ENCODE measurements around the gene CD55.

DNA sequence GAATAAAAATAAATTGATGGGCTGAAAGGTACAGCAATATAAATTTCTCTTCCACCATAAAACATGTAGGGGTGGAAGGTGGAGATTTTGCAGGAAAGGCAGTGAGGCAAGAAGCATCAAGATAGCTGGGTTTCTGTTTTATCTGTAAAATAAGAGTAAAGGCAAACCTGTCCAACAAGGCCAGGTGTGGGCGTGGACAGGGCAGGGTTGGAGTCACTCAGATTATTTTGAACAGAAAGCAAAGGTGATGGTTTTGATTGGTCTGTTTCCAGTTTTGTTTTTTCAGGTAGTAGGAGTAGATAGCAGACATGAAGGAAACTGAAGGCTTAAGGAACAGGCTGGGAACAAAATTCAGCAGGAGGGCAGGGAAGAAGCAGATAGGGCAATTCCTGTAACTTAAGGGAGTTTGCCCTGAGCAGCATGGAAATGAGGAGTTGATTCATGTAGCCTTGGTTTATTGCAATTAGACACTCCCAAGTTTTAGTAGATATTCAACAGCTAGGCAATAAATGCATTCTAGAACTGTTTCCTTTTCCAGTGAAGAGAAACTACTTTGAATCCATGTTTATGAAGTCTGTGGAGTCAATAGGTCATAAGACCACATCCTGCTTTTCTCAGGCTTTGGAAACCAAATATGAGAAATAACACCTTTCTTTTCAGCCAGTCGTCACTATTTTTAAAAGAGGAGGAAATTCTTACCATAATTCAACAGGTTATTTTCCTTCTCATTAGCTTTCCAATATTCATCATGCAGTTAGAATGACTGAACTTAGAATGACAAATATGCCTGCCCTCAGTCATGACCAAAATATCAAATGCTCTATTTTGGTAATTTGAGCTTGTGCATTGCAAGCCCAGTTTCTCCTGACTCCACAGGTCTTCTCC is 38.7 kb upstream of the CD55 start:
- TF ChIP-seq, protein P1, sequence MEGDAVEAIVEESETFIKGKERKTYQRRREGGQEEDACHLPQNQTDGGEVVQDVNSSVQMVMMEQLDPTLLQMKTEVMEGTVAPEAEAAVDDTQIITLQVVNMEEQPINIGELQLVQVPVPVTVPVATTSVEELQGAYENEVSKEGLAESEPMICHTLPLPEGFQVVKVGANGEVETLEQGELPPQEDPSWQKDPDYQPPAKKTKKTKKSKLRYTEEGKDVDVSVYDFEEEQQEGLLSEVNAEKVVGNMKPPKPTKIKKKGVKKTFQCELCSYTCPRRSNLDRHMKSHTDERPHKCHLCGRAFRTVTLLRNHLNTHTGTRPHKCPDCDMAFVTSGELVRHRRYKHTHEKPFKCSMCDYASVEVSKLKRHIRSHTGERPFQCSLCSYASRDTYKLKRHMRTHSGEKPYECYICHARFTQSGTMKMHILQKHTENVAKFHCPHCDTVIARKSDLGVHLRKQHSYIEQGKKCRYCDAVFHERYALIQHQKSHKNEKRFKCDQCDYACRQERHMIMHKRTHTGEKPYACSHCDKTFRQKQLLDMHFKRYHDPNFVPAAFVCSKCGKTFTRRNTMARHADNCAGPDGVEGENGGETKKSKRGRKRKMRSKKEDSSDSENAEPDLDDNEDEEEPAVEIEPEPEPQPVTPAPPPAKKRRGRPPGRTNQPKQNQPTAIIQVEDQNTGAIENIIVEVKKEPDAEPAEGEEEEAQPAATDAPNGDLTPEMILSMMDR (conservative IDR thresholded peaks at IDR 0.05; ENCODE audit: low read depth, low read length): no peak
- TF ChIP-seq EZH2 (IDR thresholded peaks at IDR 0.05; ENCODE audit: low read length, unreplicated experiment): no peak

All from PC-3 (cell line).